Neutrophil (primary cell): Measurements from ENCODE around the gene MPHOSPH9.

Source experiments
- H3K27ac ChIP-seq: fragments of 200-600 bp; sonication (generic); 2 replicates; pipeline ENCODE4 v1.5.1; 2016; ENCODE audit warnings: mild to moderate bottlenecking, moderate library complexity
- H3K27me3 ChIP-seq: fragments of 200-600 bp; sonication (generic); 2 replicates; pipeline ENCODE4 v1.6.0; 2016; ENCODE audit warnings: mild to moderate bottlenecking
- H3K36me3 ChIP-seq: fragments of 200-600 bp; sonication (generic); 2 replicates; pipeline ENCODE4 v1.5.1; 2017
- H3K4me1 ChIP-seq, 2 experiments: fragments of 200-600 bp in 1 of 2; sonication (generic) in 1 of 2; 1 replicate in 1 of 2; 2 replicates in 1 of 2; pipeline versions ENCODE4 v1.5.1 to v1.6.1; 2013 to 2016; ENCODE audit warnings: low read depth in 1 of 2, low read length in 1 of 2, mild to moderate bottlenecking in 1 of 2, moderate library complexity in 1 of 2; ENCODE audit not compliant: control insufficient read depth in 1 of 2, insufficient read depth in 1 of 2
- H3K4me3 ChIP-seq, 2 experiments: fragments of 200-600 bp in 1 of 2; sonication (generic) in 1 of 2; 1 replicate in 1 of 2; 2 replicates in 1 of 2; pipeline ENCODE4 v1.5.1; 2013 to 2016; ENCODE audit warnings: low read depth in 1 of 2, low read length in 1 of 2, mild to moderate bottlenecking in 1 of 2, moderate library complexity in 1 of 2
- H3K9me3 ChIP-seq: fragments of 200-600 bp; sonication (generic); 2 replicates; pipeline ENCODE4 v1.5.1; 2016
- TF ChIP-seq, protein P1 (sequence below): fragments of 200-600 bp; sonication (generic); IDR thresholded peaks from 2 replicates; pipeline ENCODE4 v1.5.1; 2016; ENCODE audit warnings: antibody characterized with exemption

The MPHOSPH9 gene

DNA sequence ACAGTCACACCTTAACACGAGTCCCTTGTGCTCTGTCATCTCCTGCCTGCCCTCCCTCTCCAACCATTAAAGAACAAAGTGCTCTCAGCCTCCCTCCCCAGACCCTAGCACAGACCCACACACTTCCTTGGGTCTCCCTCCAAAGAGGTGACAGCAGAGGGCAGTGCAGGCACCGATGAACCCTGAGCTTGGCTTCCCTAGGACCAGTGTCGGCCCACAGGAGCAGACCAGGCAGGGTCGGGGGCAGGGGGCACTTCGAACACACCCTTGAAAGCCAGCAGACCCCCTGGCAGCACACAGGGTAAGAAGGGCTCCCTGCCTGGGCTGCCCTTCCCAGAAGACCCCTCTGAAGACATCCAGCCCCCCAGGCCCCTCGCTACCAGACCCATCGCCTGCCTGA, 31.7 kb upstream of the MPHOSPH9 start:
- no peak overlapping the region for H3K27ac ChIP-seq
- no peaks in the 10 kb centered on the region for H3K9me3 ChIP-seq
- peaks cover 3% of the 10 kb centered on the region for H3K27me3 ChIP-seq
- TF ChIP-seq, protein P1, sequence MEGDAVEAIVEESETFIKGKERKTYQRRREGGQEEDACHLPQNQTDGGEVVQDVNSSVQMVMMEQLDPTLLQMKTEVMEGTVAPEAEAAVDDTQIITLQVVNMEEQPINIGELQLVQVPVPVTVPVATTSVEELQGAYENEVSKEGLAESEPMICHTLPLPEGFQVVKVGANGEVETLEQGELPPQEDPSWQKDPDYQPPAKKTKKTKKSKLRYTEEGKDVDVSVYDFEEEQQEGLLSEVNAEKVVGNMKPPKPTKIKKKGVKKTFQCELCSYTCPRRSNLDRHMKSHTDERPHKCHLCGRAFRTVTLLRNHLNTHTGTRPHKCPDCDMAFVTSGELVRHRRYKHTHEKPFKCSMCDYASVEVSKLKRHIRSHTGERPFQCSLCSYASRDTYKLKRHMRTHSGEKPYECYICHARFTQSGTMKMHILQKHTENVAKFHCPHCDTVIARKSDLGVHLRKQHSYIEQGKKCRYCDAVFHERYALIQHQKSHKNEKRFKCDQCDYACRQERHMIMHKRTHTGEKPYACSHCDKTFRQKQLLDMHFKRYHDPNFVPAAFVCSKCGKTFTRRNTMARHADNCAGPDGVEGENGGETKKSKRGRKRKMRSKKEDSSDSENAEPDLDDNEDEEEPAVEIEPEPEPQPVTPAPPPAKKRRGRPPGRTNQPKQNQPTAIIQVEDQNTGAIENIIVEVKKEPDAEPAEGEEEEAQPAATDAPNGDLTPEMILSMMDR = no peak
- peaks cover 15% of the 10 kb centered on the region for H3K36me3 ChIP-seq
- H3K4me3 ChIP-seq = no peak overlapping the region
- H3K4me1 ChIP-seq = peaks cover 18 to 20% of the 10 kb centered on the region in 2 experiments

DNA sequence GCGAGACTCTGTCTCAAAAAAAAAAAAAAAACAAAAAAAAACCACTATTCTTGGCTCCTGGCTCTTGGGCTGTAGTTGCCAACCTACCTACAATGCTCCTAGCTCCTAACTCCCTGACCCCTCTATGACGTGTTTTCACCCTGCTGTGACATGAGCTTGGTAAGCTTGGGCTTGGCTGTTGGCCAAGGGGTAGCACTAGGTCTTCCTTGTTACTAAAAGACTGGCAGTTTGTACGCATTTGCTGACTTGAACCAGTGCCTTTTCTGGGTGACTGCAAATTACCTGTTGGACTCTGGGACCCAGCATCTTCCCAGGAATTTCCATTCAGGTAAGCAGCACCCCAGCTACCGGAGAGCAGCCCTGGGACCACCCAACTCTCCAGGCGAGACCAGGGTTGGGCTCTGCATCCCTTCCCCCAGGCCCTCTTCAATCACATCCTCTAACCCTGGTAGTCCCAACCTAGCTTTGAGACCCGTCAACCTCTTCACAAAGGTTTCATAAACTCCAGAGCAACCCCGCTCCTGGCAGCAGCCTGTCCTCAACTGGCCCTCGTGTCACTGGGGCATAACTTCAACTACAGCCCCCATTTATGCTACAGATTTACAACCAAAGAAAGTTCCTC, 30.4 kb upstream of the MPHOSPH9 start:
- no peaks in the 10 kb centered on the region for H3K9me3 ChIP-seq
- peaks cover 25% of the 10 kb centered on the region for H3K36me3 ChIP-seq
- no peak overlapping the region for H3K27ac ChIP-seq
- H3K4me1 ChIP-seq = peaks cover 6 to 7% of the 10 kb centered on the region in 2 experiments
- no peaks in the 10 kb centered on the region for H3K27me3 ChIP-seq
- TF ChIP-seq, protein P1 = no peak
- H3K4me3 ChIP-seq = no peak overlapping the region

DNA sequence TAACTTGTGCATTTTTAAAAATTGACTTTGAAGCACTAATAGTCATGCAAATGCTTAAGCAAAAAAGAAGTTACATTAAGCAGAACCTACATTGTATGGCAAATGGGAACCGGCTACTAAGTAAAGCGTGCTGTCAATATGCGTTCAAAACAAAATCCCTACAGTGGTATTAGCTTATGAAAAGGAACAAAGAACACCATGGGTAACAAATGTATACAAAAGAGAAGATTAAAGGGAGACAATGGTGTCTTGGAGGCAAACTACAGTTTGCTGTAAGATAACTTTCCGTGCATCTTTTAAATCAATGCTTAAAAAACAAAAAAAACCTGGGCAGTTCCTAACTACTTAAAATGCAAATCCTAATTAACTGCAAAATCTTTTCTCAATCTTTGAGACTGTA, 28.3 kb upstream of the MPHOSPH9 start:
- H3K4me1 ChIP-seq = no peaks in the 10 kb centered on the region
- no peaks in the 10 kb centered on the region for H3K9me3 ChIP-seq
- TF ChIP-seq, protein P1 = no peak
- H3K27me3 ChIP-seq = no peaks in the 10 kb centered on the region
- H3K4me3 ChIP-seq = no peak overlapping the region
- peaks cover 35% of the 10 kb centered on the region for H3K36me3 ChIP-seq
- no peak overlapping the region for H3K27ac ChIP-seq

DNA sequence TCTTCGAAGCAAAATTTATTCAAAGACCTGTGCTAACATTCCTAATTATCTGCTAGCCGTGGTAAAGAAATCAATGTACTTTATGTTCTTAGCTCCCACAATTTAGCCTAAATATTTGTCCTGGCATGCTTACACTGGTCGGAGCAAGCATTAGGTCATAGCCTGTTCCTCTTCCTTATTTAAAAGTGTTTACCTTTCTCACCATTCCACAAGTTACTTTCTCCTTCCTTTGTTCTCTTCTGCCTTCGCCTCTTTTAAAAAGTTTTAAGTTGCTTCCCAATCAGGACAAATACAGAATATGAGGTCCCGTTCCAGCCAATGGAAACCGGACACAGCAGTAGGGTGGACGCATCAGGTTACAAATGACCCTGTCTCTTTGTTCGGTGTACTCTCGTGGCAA, 27.1 kb upstream of the MPHOSPH9 start:
- Histone ChIP-seq H3K27me3 (no peaks in the 10 kb centered on the region), H3K27ac (no peak overlapping the region), H3K9me3 (no peaks in the 10 kb centered on the region), H3K4me3 (no peak overlapping the region), H3K4me1 (no peaks in the 10 kb centered on the region), H3K36me3 (peaks cover 44% of the 10 kb centered on the region)
- TF ChIP-seq, protein P1 = no peak

DNA sequence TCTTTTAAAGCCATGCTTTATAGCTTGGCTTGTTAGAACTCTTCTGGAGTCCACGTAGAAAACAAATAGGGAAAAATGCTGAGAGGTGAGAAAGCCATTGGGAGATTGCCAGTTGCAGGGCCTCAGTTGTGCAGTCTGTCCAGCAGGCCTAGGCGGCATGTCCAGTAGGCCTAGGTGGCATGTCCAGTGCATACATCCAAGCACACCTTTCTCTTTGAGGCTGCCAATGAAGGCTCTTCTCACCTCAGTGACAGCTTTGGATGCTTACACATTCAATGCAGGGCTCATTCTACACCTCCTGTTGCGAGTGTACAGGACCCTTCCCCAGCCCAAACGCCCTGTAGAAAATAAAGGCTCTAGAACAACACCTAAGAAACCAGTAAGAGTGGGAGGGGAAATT, 25.7 kb upstream of the MPHOSPH9 start:
- H3K36me3 ChIP-seq = peaks cover 58% of the 10 kb centered on the region
- TF ChIP-seq, protein P1 = no peak
- H3K9me3 ChIP-seq = no peaks in the 10 kb centered on the region
- H3K4me1 ChIP-seq = no peaks in the 10 kb centered on the region
- no peaks in the 10 kb centered on the region for H3K27me3 ChIP-seq
- no peak overlapping the region for H3K4me3 ChIP-seq
- no peak overlapping the region for H3K27ac ChIP-seq
